Measurements from ENCODE around the gene TCF15. TPM values are rescaled to one million over a fixed set of nuclear protein-coding genes. Genes with fewer than 3 reads are reported as not detected.

The TCF15 gene
- total RNA-seq, 4 donors from 2014 or later = 0.59 TPM; not detected in 3

GRCh38 chr20:598133-598850 is 11.8 kb downstream of the TCF15 start:
- H3K36me3 ChIP-seq = no peaks in the 10 kb centered on the region
- intact Hi-C loops (cut with DNase I) = no loop called here
- DNase-seq = no peak
- TF ChIP-seq, protein P1, sequence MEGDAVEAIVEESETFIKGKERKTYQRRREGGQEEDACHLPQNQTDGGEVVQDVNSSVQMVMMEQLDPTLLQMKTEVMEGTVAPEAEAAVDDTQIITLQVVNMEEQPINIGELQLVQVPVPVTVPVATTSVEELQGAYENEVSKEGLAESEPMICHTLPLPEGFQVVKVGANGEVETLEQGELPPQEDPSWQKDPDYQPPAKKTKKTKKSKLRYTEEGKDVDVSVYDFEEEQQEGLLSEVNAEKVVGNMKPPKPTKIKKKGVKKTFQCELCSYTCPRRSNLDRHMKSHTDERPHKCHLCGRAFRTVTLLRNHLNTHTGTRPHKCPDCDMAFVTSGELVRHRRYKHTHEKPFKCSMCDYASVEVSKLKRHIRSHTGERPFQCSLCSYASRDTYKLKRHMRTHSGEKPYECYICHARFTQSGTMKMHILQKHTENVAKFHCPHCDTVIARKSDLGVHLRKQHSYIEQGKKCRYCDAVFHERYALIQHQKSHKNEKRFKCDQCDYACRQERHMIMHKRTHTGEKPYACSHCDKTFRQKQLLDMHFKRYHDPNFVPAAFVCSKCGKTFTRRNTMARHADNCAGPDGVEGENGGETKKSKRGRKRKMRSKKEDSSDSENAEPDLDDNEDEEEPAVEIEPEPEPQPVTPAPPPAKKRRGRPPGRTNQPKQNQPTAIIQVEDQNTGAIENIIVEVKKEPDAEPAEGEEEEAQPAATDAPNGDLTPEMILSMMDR (IDR thresholded peaks at IDR 0.05) = no peak
- no peak overlapping the region for H3K27ac ChIP-seq
- H3K27me3 ChIP-seq = no peaks in the 10 kb centered on the region
- H3K4me3 ChIP-seq (replicated peaks in 1 of 3) = no peak overlapping the region
- no peaks in the 10 kb centered on the region for H3K9me3 ChIP-seq
- no peaks in the 10 kb centered on the region for H3K4me1 ChIP-seq
- 78 to 85% methylated on average over 13 of the region's 13 CpGs for WGBS, 2 donors

- no peaks in the 10 kb centered on the region for H3K4me1 ChIP-seq
- intact Hi-C loops (cut with DNase I) = no loop called here
- H3K4me3 ChIP-seq (replicated peaks in 1 of 3) = no peak overlapping the region
- H3K27ac ChIP-seq = no peak overlapping the region
- no peak for DNase-seq
- WGBS, 2 donors = 91 to 93% methylated on average over 2 of the region's 2 CpGs
- TF ChIP-seq POLR2A (IDR thresholded peaks at IDR 0.05) = no peak
- TF ChIP-seq, protein P1 (IDR thresholded peaks at IDR 0.05) = no peak
- H3K9me3 ChIP-seq = no peaks in the 10 kb centered on the region
- no peaks in the 10 kb centered on the region for H3K36me3 ChIP-seq
- no peaks in the 10 kb centered on the region for H3K27me3 ChIP-seq
These were observed 12.5 kb downstream of the TCF15 start for GRCh38 chr20:597560-597959.

- Histone ChIP-seq H3K4me3 (replicated peaks in 1 of 3) (no peak overlapping the region), H3K9me3 (no peaks in the 10 kb centered on the region), H3K27ac (no peak overlapping the region), H3K27me3 (no peaks in the 10 kb centered on the region), H3K4me1 (no peaks in the 10 kb centered on the region), H3K36me3 (no peaks in the 10 kb centered on the region)
- DNase-seq = no peak
- no peak for TF ChIP-seq POLR2A (IDR thresholded peaks at IDR 0.05)
- TF ChIP-seq, protein P1 (IDR thresholded peaks at IDR 0.05) = no peak
- intact Hi-C loops (cut with DNase I) = no loop called here
- 56 to 60% methylated on average over 18 to 23 of the region's 24 CpGs for WGBS, 2 donors
These were observed 14.5 kb downstream of the TCF15 start for GRCh38 chr20:595330-596308.

GRCh38 chr20:592506-592905 is 17.6 kb downstream of the TCF15 start:
- intact Hi-C loops (cut with DNase I) = no loop called here
- no peaks in the 10 kb centered on the region for H3K9me3 ChIP-seq
- H3K27me3 ChIP-seq = no peaks in the 10 kb centered on the region
- no peaks in the 10 kb centered on the region for H3K36me3 ChIP-seq
- H3K4me1 ChIP-seq = no peaks in the 10 kb centered on the region
- no peak overlapping the region for H3K27ac ChIP-seq
- no peak overlapping the region for H3K4me3 ChIP-seq (replicated peaks in 1 of 3)
- no peak for TF ChIP-seq POLR2A (IDR thresholded peaks at IDR 0.05)
- 90 to 91% methylated on average over 7 of the region's 7 CpGs for WGBS, 2 donors
- DNase-seq = no peak

GRCh38 chr20:591941-592340 is 18.2 kb downstream of the TCF15 start:
- TF ChIP-seq, protein P1 (IDR thresholded peaks at IDR 0.05) = no peak
- no peak for TF ChIP-seq POLR2A (IDR thresholded peaks at IDR 0.05)

More at GRCh38 chr20:591941-592340, 18.2 kb downstream of the TCF15 start:
- no peak for DNase-seq
- H3K36me3 ChIP-seq = no peaks in the 10 kb centered on the region
- H3K4me1 ChIP-seq = no peaks in the 10 kb centered on the region
- H3K27ac ChIP-seq = no peak overlapping the region
- H3K9me3 ChIP-seq = no peaks in the 10 kb centered on the region
- intact Hi-C loops (cut with DNase I) = no loop called here
- H3K27me3 ChIP-seq = no peaks in the 10 kb centered on the region
- no peak overlapping the region for H3K4me3 ChIP-seq (replicated peaks in 1 of 3)
- 74 to 80% methylated on average over 5 of the region's 5 CpGs for WGBS, 2 donors
